22Rv1 (cell line): Measurements from ENCODE around the gene ABCA13.

Source experiments
- CTCF ChIP-seq: fragments of 450-650 bp; IDR thresholded peaks from 2 replicates; pipeline ENCODE4 v1.5.1; 2017; ENCODE audit warnings: mild to moderate bottlenecking
- ZFX ChIP-seq: fragments of 450-650 bp; IDR thresholded peaks from 2 replicates; pipeline ENCODE4 v1.6.1; 2017; ENCODE audit warnings: antibody characterized with exemption, borderline replicate concordance

DNA sequence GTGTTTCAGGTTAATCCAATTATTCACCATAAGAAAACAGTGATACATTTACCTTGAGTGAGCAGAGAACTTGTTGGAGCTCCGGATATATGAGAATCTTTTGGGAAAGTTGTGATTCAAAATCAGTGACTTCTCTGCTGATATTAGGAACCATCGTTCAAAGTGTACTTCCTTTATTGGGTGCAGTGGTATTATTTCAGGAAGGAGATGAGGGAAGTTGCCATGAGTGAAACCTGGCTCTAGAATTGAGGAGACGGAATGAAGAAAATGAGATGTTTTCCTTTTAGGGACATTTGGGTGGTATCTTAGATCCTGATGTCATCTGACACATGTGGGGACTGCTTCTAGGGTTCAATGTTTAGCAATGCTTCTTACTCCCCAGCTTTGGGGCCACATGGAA lies 343.9 kb downstream of the ABCA13 start:
- TF ChIP-seq CTCF (no peak), ZFX (no peak)
